ENCODE measurements around the gene TMEM8B. TPM values are rescaled to one million over a fixed set of nuclear protein-coding genes. Genes with fewer than 3 reads are reported as not detected.

The TMEM8B gene
- total and polyA plus RNA-seq, 10 of the 15 experiments (the other 5 are each of a cell fraction or from before 2014, with no cell fraction given): 0.19 to 7.6 (median 2.5) TPM

DNA sequence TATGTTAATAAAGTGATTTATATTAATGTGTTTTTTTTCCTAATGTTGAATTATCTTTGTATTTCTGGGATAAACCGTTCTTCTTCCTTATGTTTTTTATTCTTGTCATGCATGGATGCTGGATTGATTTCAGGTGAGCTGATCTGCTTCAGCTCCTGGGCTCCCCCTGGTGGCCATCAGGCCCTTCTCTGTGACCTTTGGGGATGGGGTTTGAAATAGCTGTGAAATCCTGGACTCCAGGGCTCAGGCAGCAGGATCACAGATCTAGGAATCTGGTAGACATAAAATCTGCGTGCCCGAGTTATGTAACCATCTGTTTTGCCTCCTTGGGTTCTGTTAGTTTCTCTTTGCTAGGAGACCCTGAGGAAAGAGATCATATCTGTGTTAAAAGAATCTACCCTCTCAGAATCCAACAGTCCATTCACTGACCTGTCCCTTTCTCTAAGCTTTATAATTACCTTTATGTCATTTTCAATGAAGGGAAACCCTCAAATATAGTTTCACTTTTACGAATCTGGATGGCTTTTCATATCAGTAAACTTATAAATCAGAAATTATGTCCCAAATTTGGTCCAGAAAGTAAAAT, 53.3 kb downstream of the TMEM8B start (continued):
- TF ChIP-seq RELA (IDR thresholded peaks at IDR 0.05; ENCODE audit: borderline replicate concordance, partially characterized antibody): peak; percentile 49
- TF ChIP-seq JUNB (IDR thresholded peaks at IDR 0.05): no peak
- no peak for TF ChIP-seq SUPT20H (IDR thresholded peaks at IDR 0.05; ENCODE audit: borderline replicate concordance, control insufficient read depth, low read depth, low read length)
- no peak for TF ChIP-seq MTA2 (IDR thresholded peaks at IDR 0.05; ENCODE audit: low read depth)
- TF ChIP-seq EED (IDR thresholded peaks at IDR 0.05; ENCODE audit: low read depth): no peak
- TF ChIP-seq ZNF217 (IDR thresholded peaks at IDR 0.05): no peak
- 0 out of 4 replicates have a peak, but pooled peaks of 1 of the 2 experiments have one; percentile 10 for TF ChIP-seq BHLHE40 (IDR thresholded peaks at IDR 0.05; ENCODE audit: borderline replicate concordance in 1 of 2, low read depth in 2 of 2, low read length in 1 of 2)
- no peak for TF ChIP-seq BMI1 (IDR thresholded peaks at IDR 0.05; ENCODE audit: borderline replicate concordance)
- 0 out of 2 replicates have a peak, but pooled peaks have one; percentile 18 for TF ChIP-seq TBL1XR1 (IDR thresholded peaks at IDR 0.05; ENCODE audit: low read depth, low read length)
- TF ChIP-seq RAD21 (IDR thresholded peaks at IDR 0.05; ENCODE audit: insufficient read depth, low read depth, low read length): peak; percentile 97
- no peak for TF ChIP-seq CBX5 (IDR thresholded peaks at IDR 0.05; ENCODE audit: low read depth)

DNA sequence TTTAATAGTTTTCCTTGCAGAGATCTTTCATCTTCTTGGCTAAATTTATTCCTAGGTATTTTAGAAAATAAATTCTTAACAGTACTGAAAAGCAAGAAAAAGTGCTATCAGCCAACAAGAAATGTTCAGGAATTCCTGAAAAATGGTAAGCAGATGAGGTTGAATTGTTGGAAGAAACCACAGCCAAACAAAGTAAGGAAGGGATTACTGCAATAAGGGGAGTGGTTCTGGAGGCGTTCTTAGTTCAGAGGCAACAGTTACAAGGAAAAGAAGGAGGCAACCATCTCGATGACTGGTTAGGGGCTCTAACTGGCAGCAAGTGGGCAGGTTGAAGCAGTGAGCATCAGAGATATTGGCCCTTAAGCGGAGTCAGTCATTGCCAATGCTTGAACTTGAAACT, 54.0 kb downstream of the TMEM8B start:
- H4K20me1 ChIP-seq (ENCODE audit: control insufficient read depth, insufficient read depth): no peaks in the 10 kb centered on the region
- SMC1A ChIA-PET (ENCODE audit: uncharacterized antibody, unreplicated experiment): interaction anchor here (0.7 to 3.0 kb wide), 24 partner anchors 11 to 224 kb away, joined by 3 to 117 read pairs (median 6); partner anchors contain the start of genes FAM221B, OR13J1, SPAG8 and TMEM8B
- CTCF ChIA-PET: interaction anchor here (0.9 to 6.6 kb wide), 28 partner anchors 9 to 279 kb away, joined by 4 to 292 read pairs (median 8); partner anchors contain the start of genes FAM221B, GBA2, HINT2 and RGP1
- whole genome bisulfite sequencing (ENCODE audit: insufficient coverage, insufficient replicate concordance, low lambda C conversion rate, missing lambda C conversion rate): 67% methylated on average over 3 of the region's 3 CpGs
- FAIRE-seq (no peak), DNase-seq (ENCODE audit: low read depth, low spot score) (no peak), ATAC-seq (no peak)
- no peaks in the 10 kb centered on the region for H3K9me3 ChIP-seq (replicated peaks; ENCODE audit: control insufficient read depth, insufficient read depth, low read length)
- no peaks in the 10 kb centered on the region for H3K27me3 ChIP-seq (replicated peaks in 1 of 2; ENCODE audit: control insufficient read depth in 2 of 2, insufficient read depth in 2 of 2, low read length in 1 of 2)
- H2AFZ ChIP-seq (ENCODE audit: control insufficient read depth, low read depth, low read length): no peak overlapping the region
- H3K4me2 ChIP-seq (ENCODE audit: control insufficient read depth, insufficient read depth): no peak overlapping the region
- H3K36me3 ChIP-seq (ENCODE audit: control insufficient read depth in 2 of 2, insufficient read depth in 2 of 2, low read length in 1 of 2): no peaks in the 10 kb centered on the region
- H3K27ac ChIP-seq (ENCODE audit: control insufficient read depth, insufficient read depth): no peak overlapping the region
- POLR2A ChIA-PET: interaction anchor here (2.3 kb wide), 1 partner anchor 57 kb away, joined by 11 read pairs; no protein-coding TSS in a partner anchor
- no peaks in the 10 kb centered on the region for H3K4me1 ChIP-seq (ENCODE audit: control insufficient read depth, insufficient read depth, low read length)
- in situ Hi-C loops (cut with MboI) (loop anchor here (5.0 kb wide), 1 partner anchor 96 kb away; no protein-coding TSS in a partner anchor), intact Hi-C loops (cut with micrococcal nuclease; ENCODE audit: unreplicated experiment) (loop anchor here (1.0 to 5.0 kb wide), 3 partner anchors 57 to 146 kb away; no protein-coding TSS in a partner anchor)
- no peak overlapping the region for H3K9ac ChIP-seq (ENCODE audit: control insufficient read depth, insufficient read depth, low read length)
- H3K79me2 ChIP-seq (ENCODE audit: control insufficient read depth, insufficient read depth, low read length): no peaks in the 10 kb centered on the region
- RAD21 ChIA-PET (ENCODE audit: unreplicated experiment): interaction anchor here (0.8 to 6.2 kb wide), 14 partner anchors 20 to 236 kb away, joined by 3 to 138 read pairs (median 7); partner anchors contain the start of genes FAM221B, SPAG8 and TMEM8B
- no peak overlapping the region for H3K4me3 ChIP-seq
- BruUV-seq (replicated peaks): no TSS peak
- TF ChIP-seq BRCA1 (IDR thresholded peaks at IDR 0.05; ENCODE audit: low read depth, low read length): no peak
- no peak for TF ChIP-seq SUPT20H (IDR thresholded peaks at IDR 0.05; ENCODE audit: borderline replicate concordance, control insufficient read depth, low read depth, low read length)
- TF ChIP-seq TCF7 (IDR thresholded peaks at IDR 0.05; ENCODE audit: borderline replicate concordance): no peak
- TF ChIP-seq, protein P1, sequence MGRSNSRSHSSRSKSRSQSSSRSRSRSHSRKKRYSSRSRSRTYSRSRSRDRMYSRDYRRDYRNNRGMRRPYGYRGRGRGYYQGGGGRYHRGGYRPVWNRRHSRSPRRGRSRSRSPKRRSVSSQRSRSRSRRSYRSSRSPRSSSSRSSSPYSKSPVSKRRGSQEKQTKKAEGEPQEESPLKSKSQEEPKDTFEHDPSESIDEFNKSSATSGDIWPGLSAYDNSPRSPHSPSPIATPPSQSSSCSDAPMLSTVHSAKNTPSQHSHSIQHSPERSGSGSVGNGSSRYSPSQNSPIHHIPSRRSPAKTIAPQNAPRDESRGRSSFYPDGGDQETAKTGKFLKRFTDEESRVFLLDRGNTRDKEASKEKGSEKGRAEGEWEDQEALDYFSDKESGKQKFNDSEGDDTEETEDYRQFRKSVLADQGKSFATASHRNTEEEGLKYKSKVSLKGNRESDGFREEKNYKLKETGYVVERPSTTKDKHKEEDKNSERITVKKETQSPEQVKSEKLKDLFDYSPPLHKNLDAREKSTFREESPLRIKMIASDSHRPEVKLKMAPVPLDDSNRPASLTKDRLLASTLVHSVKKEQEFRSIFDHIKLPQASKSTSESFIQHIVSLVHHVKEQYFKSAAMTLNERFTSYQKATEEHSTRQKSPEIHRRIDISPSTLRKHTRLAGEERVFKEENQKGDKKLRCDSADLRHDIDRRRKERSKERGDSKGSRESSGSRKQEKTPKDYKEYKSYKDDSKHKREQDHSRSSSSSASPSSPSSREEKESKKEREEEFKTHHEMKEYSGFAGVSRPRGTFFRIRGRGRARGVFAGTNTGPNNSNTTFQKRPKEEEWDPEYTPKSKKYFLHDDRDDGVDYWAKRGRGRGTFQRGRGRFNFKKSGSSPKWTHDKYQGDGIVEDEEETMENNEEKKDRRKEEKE (IDR thresholded peaks at IDR 0.05): no peak
- TF ChIP-seq MEF2A (IDR thresholded peaks at IDR 0.05; ENCODE audit: insufficient read depth, low read depth, low read length): no peak
- no peak for TF ChIP-seq HCFC1 (IDR thresholded peaks at IDR 0.05; ENCODE audit: low read length)
- TF ChIP-seq CHD2 (IDR thresholded peaks at IDR 0.05; ENCODE audit: borderline replicate concordance, low read depth, low read length): no peak

Measured in GM12878 (cell line).